Measurements from ENCODE around the gene PLD5.

GRCh38 chr1:242056988-242057744 lies 467.3 kb downstream of the PLD5 start:
- TF ChIP-seq, protein P1, sequence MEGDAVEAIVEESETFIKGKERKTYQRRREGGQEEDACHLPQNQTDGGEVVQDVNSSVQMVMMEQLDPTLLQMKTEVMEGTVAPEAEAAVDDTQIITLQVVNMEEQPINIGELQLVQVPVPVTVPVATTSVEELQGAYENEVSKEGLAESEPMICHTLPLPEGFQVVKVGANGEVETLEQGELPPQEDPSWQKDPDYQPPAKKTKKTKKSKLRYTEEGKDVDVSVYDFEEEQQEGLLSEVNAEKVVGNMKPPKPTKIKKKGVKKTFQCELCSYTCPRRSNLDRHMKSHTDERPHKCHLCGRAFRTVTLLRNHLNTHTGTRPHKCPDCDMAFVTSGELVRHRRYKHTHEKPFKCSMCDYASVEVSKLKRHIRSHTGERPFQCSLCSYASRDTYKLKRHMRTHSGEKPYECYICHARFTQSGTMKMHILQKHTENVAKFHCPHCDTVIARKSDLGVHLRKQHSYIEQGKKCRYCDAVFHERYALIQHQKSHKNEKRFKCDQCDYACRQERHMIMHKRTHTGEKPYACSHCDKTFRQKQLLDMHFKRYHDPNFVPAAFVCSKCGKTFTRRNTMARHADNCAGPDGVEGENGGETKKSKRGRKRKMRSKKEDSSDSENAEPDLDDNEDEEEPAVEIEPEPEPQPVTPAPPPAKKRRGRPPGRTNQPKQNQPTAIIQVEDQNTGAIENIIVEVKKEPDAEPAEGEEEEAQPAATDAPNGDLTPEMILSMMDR (conservative IDR thresholded peaks at IDR 0.05 in 1 of 2, IDR thresholded peaks at IDR 0.05 in 1 of 2; ENCODE audit: extremely low read depth in 1 of 2, insufficient read depth in 1 of 2, low read depth in 1 of 2, low read length in 2 of 2), result no peak
- no peak for TF ChIP-seq EZH2 (IDR thresholded peaks at IDR 0.05; ENCODE audit: borderline replicate concordance, low read length)
